OCI-LY3 (cell line): ENCODE measurements around the gene SRP14.

Source experiments
- CTCF ChIP-seq: fragments of 200-600, 300-600 bp; sonication (generic); IDR thresholded peaks from 2 replicates; pipeline ENCODE4 v1.5.1; 2014; ENCODE audit warnings: antibody characterized with exemption, low read length, low read depth
- EZH2phosphoT487 ChIP-seq: fragments of 200-600 bp; shearing (Covaris generic); IDR thresholded peaks from 2 replicates; pipeline ENCODE4 v1.6.1; 2018; ENCODE audit warnings: antibody characterized with exemption, mixed run types, low read depth

GRCh38 chr15:40016224-40016865 is 22.6 kb downstream of the SRP14 start:
- TF ChIP-seq CTCF (no peak), EZH2phosphoT487 (no peak)
